HG02938 (cell line): ENCODE data around the gene DNAJC1.
"Not testable (repeated sequence)": the region's sequence is repeated elsewhere in the genome, so short reads cannot be mapped to it uniquely, and the experiment has no call there.

Experiments
- ATAC-seq: cut with Tn5 transposase; IDR thresholded peaks from one replicate; pipeline ENCODE4 v1.9.1; 2021; ENCODE audit warnings: mild to moderate bottlenecking, moderate library complexity; ENCODE audit not compliant: unreplicated experiment

DNAJC1 gene

DNA sequence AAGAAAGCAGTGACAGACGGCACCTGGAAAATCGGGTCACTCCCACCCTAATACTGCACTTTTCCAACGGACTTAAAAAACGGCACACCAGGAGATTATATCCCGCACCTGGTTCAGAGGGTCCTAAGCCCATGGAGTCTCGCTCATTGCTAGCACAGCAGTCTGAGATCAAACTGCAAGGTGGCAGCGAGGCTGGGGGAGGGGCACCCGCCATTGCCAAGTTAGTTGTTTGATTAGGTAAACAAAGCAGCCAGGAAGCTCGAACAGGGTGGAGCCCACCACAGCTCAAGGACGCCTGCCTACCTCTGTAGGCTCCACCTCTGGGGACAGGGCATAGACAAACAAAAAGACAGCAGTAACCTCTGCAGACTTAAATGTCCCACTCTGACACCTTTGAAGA, 169.0 kb downstream of the DNAJC1 start:
- not testable (repeated sequence) for ATAC-seq

DNA sequence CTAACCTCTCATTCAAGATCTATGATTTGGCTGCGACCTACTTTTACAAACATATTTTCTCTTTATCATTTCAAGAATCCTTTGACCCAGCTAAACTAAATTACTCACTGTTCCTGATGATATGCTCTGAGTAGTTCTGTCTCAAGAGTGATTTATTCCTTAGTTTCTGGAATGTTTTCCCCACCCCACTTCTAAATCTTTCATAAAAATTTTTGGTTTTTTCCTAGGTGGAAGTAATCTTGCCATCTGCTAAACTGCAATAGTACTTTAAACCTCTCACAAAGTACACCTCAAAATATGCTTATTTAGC, 170.8 kb downstream of the DNAJC1 start:
- no peak for ATAC-seq

- no peak for ATAC-seq
Observed at GRCh38 chr10:21831986-21832820, 171.3 kb downstream of the DNAJC1 start.

- no peak for ATAC-seq
Observed at GRCh38 chr10:21830037-21830436, 173.5 kb downstream of the DNAJC1 start.

- ATAC-seq = no peak
Observed at GRCh38 chr10:21827308-21827707, 176.2 kb downstream of the DNAJC1 start.

- ATAC-seq = no peak
Observed at GRCh38 chr10:21826725-21827124, 176.8 kb downstream of the DNAJC1 start.

GRCh38 chr10:21825345-21825744, 178.2 kb downstream of the DNAJC1 start:
- no peak for ATAC-seq

GRCh38 chr10:21824409-21824808, 179.1 kb downstream of the DNAJC1 start:
- ATAC-seq = no peak

DNA sequence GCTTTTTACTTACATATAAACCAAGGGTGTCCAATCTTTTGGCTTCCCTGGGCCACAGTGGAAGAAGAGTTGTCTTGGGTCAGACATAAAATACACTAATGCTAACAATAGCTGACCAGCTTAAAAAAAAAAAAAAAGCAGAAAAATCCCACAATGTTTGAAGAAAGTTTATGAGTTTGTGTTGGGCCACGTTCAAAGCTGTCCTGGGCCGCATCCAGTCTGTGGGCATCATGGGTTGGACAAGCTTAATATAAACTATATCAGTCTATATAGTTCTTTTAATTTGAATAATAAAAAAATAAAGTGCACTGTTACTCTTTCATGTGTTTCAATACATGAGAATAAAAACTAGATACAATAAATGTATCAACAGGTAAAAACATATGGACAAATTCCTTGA, 179.9 kb downstream of the DNAJC1 start:
- ATAC-seq = no peak

- ATAC-seq = not testable (repeated sequence)
Observed at GRCh38 chr10:21822273-21822672, 181.3 kb downstream of the DNAJC1 start.

DNA sequence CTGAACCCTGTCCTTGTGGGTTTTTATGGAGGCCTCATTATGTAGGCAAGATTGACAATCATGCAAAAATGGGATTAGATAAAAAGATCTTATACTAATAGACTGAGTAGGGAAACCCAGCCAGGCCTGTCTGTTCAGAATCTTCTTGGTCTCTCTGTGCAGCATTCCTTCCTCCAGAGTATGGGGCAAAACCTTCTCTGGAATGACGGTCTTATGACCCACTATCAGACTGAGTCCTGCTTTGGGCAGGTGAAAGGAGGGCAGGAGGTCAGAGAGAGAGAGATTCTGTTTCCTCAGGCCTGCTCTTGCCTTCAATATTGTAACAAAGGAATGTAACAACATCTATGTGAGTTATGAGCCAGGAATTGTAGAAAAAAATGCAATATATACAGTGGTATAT, 182.6 kb downstream of the DNAJC1 start:
- ATAC-seq = no peak

DNA sequence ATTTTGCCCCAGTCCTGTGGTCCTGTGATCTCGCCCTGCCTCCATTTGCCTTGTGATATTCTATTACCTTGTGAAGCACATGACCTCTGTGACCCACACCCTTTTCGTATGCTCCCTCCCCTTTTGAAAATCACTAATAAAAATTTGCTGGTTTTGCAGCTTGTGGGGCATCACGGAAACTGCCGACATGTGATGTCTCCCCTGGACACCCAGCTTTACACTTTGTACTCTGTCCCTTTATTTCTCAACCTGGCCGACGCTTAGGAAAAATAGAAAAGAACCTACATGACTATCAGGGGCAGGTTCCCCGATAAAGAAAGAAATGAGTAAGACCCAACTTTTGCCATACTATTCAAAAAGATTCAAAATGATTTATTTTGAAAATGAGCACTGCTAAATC, 185.1 kb downstream of the DNAJC1 start:
- not testable (repeated sequence) for ATAC-seq

DNA sequence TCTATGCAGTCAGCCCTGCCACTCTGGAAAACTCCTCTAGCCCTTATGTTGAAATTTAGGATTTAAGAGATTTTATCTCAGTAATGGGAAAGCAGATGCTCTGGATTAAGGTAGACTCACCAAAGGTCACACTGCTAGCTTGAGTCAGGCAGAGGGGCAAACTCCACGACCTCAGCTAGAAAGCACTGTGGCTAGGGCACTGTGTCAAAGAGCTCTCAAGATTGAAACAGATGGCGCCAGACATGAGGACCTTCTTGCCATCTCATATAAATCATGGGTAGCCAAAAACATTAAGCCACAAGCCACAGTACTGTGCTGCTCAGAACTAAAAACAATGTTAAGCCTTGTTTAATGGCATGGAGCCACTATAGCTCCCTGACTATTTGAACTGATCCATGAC, 188.7 kb downstream of the DNAJC1 start:
- ATAC-seq = no peak

DNA sequence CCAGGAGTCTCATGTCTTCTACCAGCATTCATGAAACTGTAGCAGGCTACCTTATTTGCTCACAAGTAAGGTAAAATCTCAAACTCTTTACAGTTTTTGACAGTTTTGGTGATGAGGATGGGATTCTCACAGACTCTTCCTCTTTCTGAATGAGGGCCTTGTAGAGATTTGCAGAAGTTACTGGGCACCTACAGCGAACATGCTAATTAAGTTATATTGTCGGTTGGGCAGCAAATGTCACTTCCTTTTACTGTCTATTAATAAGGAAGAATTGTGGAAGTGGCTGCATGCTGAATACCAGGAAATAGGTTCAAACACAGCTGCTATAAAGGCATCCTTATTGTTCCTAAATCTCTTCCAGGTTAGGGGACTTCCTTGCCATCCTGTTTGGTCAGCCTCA, 189.6 kb downstream of the DNAJC1 start:
- ATAC-seq = no peak

- ATAC-seq = no peak
Observed at GRCh38 chr10:21811245-21811585, 192.3 kb downstream of the DNAJC1 start.

- ATAC-seq = no peak
Observed at GRCh38 chr10:21810582-21811244, 192.8 kb downstream of the DNAJC1 start.

DNA sequence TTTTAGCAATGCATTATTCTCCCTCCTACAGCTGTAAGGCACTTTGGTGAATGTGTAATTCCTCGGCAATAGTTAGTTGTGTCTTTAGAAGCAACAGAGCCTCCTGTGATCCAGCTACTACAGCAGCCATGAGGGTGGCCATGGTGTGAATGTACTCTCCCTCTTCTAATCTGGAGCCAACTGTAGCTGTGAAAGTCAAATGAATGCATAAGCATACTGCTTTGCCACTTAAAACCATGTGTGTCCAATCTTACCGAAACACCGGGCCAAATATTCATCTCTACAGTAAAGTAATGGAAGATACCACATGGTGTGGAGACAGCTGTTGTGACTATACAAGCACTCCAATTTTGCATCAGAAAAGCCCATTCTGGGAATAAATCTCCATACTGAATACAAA, 195.0 kb downstream of the DNAJC1 start:
- no peak for ATAC-seq

GRCh38 chr10:21807180-21807579, 196.3 kb downstream of the DNAJC1 start:
- no peak for ATAC-seq

DNA sequence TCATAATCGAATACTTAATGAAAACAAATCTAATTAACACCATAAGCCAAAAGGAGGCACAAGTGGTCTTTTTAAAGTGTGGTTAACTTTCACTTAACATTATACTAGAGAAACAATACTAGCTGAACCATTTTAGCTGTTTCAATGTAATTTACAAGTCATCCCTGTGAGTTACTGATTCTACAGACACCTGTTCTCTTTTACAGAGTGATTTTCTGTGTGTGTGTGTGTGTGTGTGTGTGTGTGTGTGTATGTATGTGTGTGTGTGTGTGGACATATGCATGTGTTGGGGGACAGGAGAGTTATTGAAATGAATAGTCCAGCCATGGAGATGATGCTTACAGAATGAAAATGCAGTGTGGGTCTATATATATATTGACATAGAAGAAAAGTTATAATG, 200.2 kb downstream of the DNAJC1 start:
- ATAC-seq = no peak

DNA sequence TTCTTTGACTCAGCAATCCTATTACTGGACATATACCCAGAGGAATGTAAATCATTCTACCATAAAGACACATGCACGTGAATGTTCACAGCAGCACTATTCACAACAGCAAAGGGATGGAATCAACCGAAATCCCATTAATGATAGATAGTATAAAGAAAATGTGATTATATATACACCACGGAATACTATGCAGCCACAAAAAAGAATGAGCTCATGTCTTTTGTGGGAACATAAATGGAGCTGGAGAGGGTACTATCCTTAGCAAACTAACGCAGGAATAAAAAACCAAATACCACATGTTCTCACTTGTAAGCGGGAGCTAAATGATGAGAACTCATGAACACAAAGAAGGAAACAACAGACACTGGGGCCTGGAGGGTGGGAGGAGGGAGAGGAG, 201.9 kb downstream of the DNAJC1 start:
- ATAC-seq = no peak

- ATAC-seq = no peak
Observed at GRCh38 chr10:21797984-21798765, 205.4 kb downstream of the DNAJC1 start.

DNA sequence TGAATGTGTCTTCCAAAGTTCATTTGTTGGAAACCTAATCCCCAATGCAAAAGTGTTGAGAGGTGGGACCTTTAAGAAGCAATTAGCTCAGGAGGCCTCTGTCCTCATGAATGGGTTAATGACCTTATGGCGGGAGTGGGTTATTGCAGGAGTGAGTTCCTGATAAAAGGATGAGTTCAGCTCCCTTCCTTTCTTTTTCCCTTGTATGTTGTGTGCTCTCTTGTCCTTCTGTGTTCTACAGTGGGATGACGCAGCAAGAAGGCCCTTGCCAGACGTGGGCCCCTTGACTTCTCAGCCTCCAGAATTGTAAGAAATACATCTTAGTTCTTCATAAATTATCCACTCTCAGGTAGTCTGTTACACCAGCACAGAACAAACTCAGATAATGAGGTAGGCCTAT, 206.0 kb downstream of the DNAJC1 start:
- no peak for ATAC-seq
